PC-3 (cell line): ENCODE measurements around the gene DIAPH2. TPM values are rescaled to one million over a fixed set of nuclear protein-coding genes. Genes with fewer than 3 reads are reported as not detected.

Experiments
- ATAC-seq: fragments of 200-7000 bp; cut with Tn5 transposase; 2 replicates; pipeline ENCODE4 v1.9.1; 2020; ENCODE audit warnings: mild to moderate bottlenecking, moderate library complexity
- BruUV-seq: library from RNA; stranded (reverse); fragments of 400-500 nt; replicated peaks from 2 replicates; lab custom pipeline; 2021; lab: Mats Ljungman, UMichigan
- CTCF ChIA-PET: fragments of 300-600 bp; sonication (Branson Sonifier 250); formaldehyde crosslinking; loops from one replicate; lab custom pipeline; 2022; ENCODE audit warnings: antibody characterized with exemption; lab: Charles Lee
- POLR2A ChIA-PET: fragments of 300-600 bp; sonication (Branson Sonifier 250); formaldehyde crosslinking; loops from one replicate; lab custom pipeline; 2022; ENCODE audit warnings: antibody characterized with exemption; ENCODE audit not compliant: unreplicated experiment; lab: Charles Lee
- DNase-seq: peaks from one replicate; pipeline ENCODE4 v3.0.0-alpha.2; 2015
- H2AFZ ChIP-seq: fragments of 300-600 bp; sonication (generic); 2 replicates; pipeline ENCODE4 v1.6.0; 2016; ENCODE audit warnings: antibody characterized with exemption, low read length
- H3F3A ChIP-seq: fragments of 300-600 bp; sonication (generic); one replicate; pipeline ENCODE4 v1.6.0; 2017; ENCODE audit warnings: antibody characterized with exemption, low read length, control low read depth, mild to moderate bottlenecking; ENCODE audit not compliant: unreplicated experiment
- H3K27ac ChIP-seq: fragments of 300-600 bp; sonication (generic); 2 replicates; pipeline ENCODE4 v1.5.1; 2016; ENCODE audit warnings: mild to moderate bottlenecking, low read length
- H3K27me3 ChIP-seq: fragments of 300-600 bp; sonication (generic); 2 replicates; pipeline ENCODE4 v1.6.1; 2016; ENCODE audit warnings: low read length, mixed read lengths
- H3K36me3 ChIP-seq: fragments of 300-600 bp; sonication (generic); 2 replicates; pipeline ENCODE4 v1.6.1; 2016; ENCODE audit warnings: low read depth, mixed run types, low read length, mixed read lengths
- H3K4me1 ChIP-seq: fragments of 300-600 bp; sonication (generic); 2 replicates; pipeline ENCODE4 v1.5.1; 2016; ENCODE audit warnings: low read length; ENCODE audit not compliant: insufficient read depth
- H3K4me2 ChIP-seq: fragments of 300-600 bp; sonication (generic); 2 replicates; pipeline ENCODE4 v1.6.0; 2016; ENCODE audit warnings: low read length
- H3K4me3 ChIP-seq: fragments of 300-600 bp; sonication (generic); 2 replicates; pipeline ENCODE4 v1.5.1; 2016; ENCODE audit warnings: mild to moderate bottlenecking, low read length, mixed read lengths
- H3K79me2 ChIP-seq: fragments of 300-600 bp; sonication (generic); 2 replicates; pipeline ENCODE4 v1.6.1; 2017; ENCODE audit warnings: low read length, mixed read lengths
- H3K9ac ChIP-seq: fragments of 300-600 bp; sonication (generic); 2 replicates; pipeline ENCODE4 v1.6.0; 2016; ENCODE audit warnings: mild to moderate bottlenecking, low read length
- H3K9me2 ChIP-seq: fragments of 300-600 bp; sonication (generic); replicated peaks from 2 replicates; pipeline ENCODE4 v1.6.1; 2016; ENCODE audit warnings: mixed run types, low read length, mixed read lengths
- H3K9me3 ChIP-seq: fragments of 300-600 bp; sonication (generic); 2 replicates; pipeline ENCODE4 v1.6.1; 2016; ENCODE audit warnings: low read length, mixed read lengths
- H4K20me1 ChIP-seq: fragments of 300-600 bp; sonication (generic); 2 replicates; pipeline ENCODE4 v1.6.1; 2016; ENCODE audit warnings: low read length, mixed read lengths
- EZH2 ChIP-seq: fragments of 300-600 bp; sonication (generic); IDR thresholded peaks from one replicate; pipeline ENCODE4 v1.6.1; 2017; ENCODE audit warnings: antibody characterized with exemption, mild to moderate bottlenecking, low read length; ENCODE audit not compliant: unreplicated experiment
- EZH2phosphoT487 ChIP-seq: fragments of 300-600 bp; sonication (generic); IDR thresholded peaks from 2 replicates; pipeline ENCODE4 v1.6.1; 2018; ENCODE audit warnings: mild to moderate bottlenecking, antibody characterized with exemption, low read length, borderline replicate concordance
- intact Hi-C: fragments of 100-400 bp; cut with micrococcal nuclease; formaldehyde crosslinking; loops from 2 replicates; pipeline ENCODE4 v1.9.0; 2023
- total RNA-seq: library from RNA; depleted of rRNA; stranded (reverse); fragments of >200 nt; gene quantifications from 2 replicates; pipeline ENCODE4 v1.2.3, GENCODE V29; 2014
- TF ChIP-seq, protein P1 (sequence below): fragments of 300-600 bp; sonication (generic); conservative IDR thresholded peaks from 2 replicates; pipeline ENCODE4 v1.5.1; 2017; ENCODE audit warnings: antibody characterized with exemption, low read depth, mild to moderate bottlenecking, low read length

The DIAPH2 gene
- total RNA-seq, 1 experiment from 2014 or later: 15.1 TPM

DNA sequence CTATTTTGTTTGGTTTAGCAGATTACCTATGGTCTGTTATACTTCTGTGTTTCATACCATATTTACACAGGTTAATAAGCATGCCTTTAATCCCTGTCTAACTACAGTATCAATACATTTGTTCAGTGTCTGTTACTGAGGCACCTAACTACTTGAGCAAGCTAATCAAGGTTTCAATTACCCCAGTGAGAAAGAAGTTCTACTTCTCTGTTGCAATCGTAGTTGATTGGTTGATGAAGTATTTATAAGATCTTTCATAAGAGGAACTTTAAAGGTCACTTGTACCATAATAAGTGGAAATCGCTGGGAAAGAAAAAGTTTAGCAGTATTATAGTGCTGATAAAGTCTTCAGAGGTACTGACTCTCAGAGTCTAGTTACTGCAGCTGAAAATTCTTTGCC is 689.6 kb downstream of the DIAPH2 start:
- H3K4me3 ChIP-seq: no peak overlapping the region
- POLR2A ChIA-PET: no interaction called here
- H2AFZ ChIP-seq: no peak overlapping the region
- intact Hi-C loops: no loop called here
- no peaks in the 10 kb centered on the region for H3K79me2 ChIP-seq
- no peaks in the 10 kb centered on the region for H3K4me1 ChIP-seq
- no peaks in the 10 kb centered on the region for H3K27me3 ChIP-seq
- H3K27ac ChIP-seq: no peak overlapping the region
- no peaks in the 10 kb centered on the region for H3K9me3 ChIP-seq
- no peaks in the 10 kb centered on the region for H3F3A ChIP-seq
- no peak overlapping the region for H3K9ac ChIP-seq
- DNase-seq: no peak
- TF ChIP-seq EZH2phosphoT487: no peak
- TF ChIP-seq EZH2: no peak
- TF ChIP-seq, protein P1, sequence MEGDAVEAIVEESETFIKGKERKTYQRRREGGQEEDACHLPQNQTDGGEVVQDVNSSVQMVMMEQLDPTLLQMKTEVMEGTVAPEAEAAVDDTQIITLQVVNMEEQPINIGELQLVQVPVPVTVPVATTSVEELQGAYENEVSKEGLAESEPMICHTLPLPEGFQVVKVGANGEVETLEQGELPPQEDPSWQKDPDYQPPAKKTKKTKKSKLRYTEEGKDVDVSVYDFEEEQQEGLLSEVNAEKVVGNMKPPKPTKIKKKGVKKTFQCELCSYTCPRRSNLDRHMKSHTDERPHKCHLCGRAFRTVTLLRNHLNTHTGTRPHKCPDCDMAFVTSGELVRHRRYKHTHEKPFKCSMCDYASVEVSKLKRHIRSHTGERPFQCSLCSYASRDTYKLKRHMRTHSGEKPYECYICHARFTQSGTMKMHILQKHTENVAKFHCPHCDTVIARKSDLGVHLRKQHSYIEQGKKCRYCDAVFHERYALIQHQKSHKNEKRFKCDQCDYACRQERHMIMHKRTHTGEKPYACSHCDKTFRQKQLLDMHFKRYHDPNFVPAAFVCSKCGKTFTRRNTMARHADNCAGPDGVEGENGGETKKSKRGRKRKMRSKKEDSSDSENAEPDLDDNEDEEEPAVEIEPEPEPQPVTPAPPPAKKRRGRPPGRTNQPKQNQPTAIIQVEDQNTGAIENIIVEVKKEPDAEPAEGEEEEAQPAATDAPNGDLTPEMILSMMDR: no peak
- H4K20me1 ChIP-seq: no peaks in the 10 kb centered on the region
- no peak overlapping the region for H3K4me2 ChIP-seq
- H3K36me3 ChIP-seq: no peaks in the 10 kb centered on the region
- CTCF ChIA-PET: no interaction called here
- H3K9me2 ChIP-seq: no peaks in the 10 kb centered on the region
- ATAC-seq: no peak
- BruUV-seq: no TSS peak

DNA sequence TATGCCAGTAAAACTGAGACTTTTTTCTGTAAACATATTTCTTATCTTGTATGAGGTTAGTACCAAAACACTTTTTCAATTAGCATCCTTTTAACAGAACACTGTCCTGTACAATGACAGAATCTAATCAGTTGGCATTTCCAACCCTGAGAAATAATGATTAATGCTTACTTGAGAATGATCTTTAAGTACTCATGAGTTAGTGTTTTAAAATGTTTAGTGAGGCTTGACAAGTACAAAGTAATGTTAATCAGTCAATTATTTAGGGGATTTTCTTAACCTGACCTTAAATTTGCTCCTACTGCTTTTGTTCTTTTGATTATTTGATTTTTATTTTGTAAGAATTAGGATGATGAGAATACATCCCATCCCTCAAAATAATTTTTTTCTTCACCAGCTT is 695.6 kb downstream of the DIAPH2 start:
- BruUV-seq: no TSS peak
- Histone ChIP-seq H3K79me2 (no peaks in the 10 kb centered on the region), H4K20me1 (no peaks in the 10 kb centered on the region), H3K4me2 (no peak overlapping the region), H3K4me3 (no peak overlapping the region), H3K9ac (no peak overlapping the region), H3K4me1 (peaks cover 6% of the 10 kb centered on the region), H3K9me3 (no peaks in the 10 kb centered on the region), H3K27me3 (no peaks in the 10 kb centered on the region), H3K9me2 (no peaks in the 10 kb centered on the region), H3K36me3 (no peaks in the 10 kb centered on the region), H3K27ac (no peak overlapping the region), H3F3A (no peaks in the 10 kb centered on the region), H2AFZ (no peak overlapping the region)
- TF ChIP-seq, protein P1: no peak
- TF ChIP-seq EZH2 (no peak), EZH2phosphoT487 (no peak)
- DNase-seq (no peak), ATAC-seq (no peak)
- CTCF ChIA-PET: no interaction called here
- intact Hi-C loops: no loop called here
- POLR2A ChIA-PET: no interaction called here

DNA sequence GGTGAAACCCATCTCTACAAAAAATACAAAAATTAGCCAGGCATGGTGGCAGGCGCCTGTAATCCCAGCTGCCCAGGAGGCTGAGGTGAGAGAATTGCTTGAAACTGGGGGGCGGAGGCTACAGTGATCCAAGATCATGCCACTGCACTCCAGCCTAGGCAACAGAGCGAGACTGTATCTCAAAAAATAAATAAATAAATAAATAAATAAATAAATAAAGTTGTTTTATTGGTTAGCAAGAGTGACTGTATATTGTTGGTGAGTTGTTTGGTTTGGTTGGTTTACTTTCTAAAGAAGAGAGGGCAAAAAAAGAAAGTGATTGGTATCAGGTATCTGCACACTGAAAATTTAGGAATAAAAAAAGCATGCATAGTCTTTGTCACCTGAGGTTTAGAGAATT is 700.0 kb downstream of the DIAPH2 start:
- TF ChIP-seq EZH2phosphoT487 (no peak), EZH2 (no peak)
- TF ChIP-seq, protein P1: no peak
- no peak overlapping the region for H2AFZ ChIP-seq
- no peaks in the 10 kb centered on the region for H4K20me1 ChIP-seq
- no peaks in the 10 kb centered on the region for H3K9me2 ChIP-seq
- no peaks in the 10 kb centered on the region for H3K79me2 ChIP-seq
- no peaks in the 10 kb centered on the region for H3K9me3 ChIP-seq
- DNase-seq (no peak), ATAC-seq (no peak)
- CTCF ChIA-PET: no interaction called here
- no peak overlapping the region for H3K4me3 ChIP-seq
- H3F3A ChIP-seq: no peaks in the 10 kb centered on the region
- no peak overlapping the region for H3K9ac ChIP-seq
- no peaks in the 10 kb centered on the region for H3K36me3 ChIP-seq
- no peak overlapping the region for H3K4me2 ChIP-seq
- H3K27ac ChIP-seq: no peak overlapping the region
- intact Hi-C loops: no loop called here
- H3K4me1 ChIP-seq: peaks cover 19% of the 10 kb centered on the region
- no TSS peak for BruUV-seq
- POLR2A ChIA-PET: no interaction called here
- H3K27me3 ChIP-seq: no peaks in the 10 kb centered on the region
